HCT116 (cell line): Measurements from ENCODE around the gene TNRC6C. TPM values are rescaled to one million over a fixed set of nuclear protein-coding genes. Genes with fewer than 3 reads are reported as not detected.

Experiments
- ATAC-seq: fragments of 200-7000 bp; cut with Tn5 transposase; 2 replicates; pipeline ENCODE4 v1.9.1; 2020; ENCODE audit warnings: mild to moderate bottlenecking, moderate library complexity
- BruUV-seq: library from RNA; stranded (reverse); fragments of 400-500 nt; replicated peaks from 2 replicates; lab custom pipeline; 2021; lab: Mats Ljungman, UMichigan
- CTCF ChIA-PET: fragments of 300-600 bp; sonication (Branson Sonifier 250); formaldehyde crosslinking; loops from one replicate; lab custom pipeline; 2021; ENCODE audit warnings: antibody characterized with exemption; lab: Charles Lee
- POLR2A ChIA-PET: fragments of 300-600, 350-600 bp; sonication (Branson Sonifier 250); formaldehyde crosslinking; loops from one replicate; lab custom pipeline; 2021; ENCODE audit warnings: antibody characterized with exemption; lab: Charles Lee
- RAD21 ChIA-PET, 2 experiments: fragments of 300-600 bp; sonication (Branson Sonifier 250); formaldehyde crosslinking; loops; one replicate each; lab custom pipeline; 2023; ENCODE audit warnings: low total read pairs in 2 of 2; ENCODE audit not compliant: uncharacterized antibody in 2 of 2, unreplicated experiment in 2 of 2, low non-redundant PET in 1 of 2; lab: Charles Lee
- DNase-seq: peaks from one replicate; pipeline ENCODE4 v3.0.0-alpha.2; 2010; ENCODE audit warnings: low read depth, low spot score
- H2AFZ ChIP-seq: fragments of 200-600 bp; shearing (Covaris generic), sonication (generic); 2 replicates; pipeline ENCODE4 v1.6.1; 2017; ENCODE audit warnings: low read depth, mixed run types, mixed read lengths, antibody characterized with exemption, low read length; ENCODE audit not compliant: poor library complexity, severe bottlenecking
- H3K27ac ChIP-seq: 2 replicates; pipeline ENCODE4 v1.5.1; 2012; ENCODE audit warnings: low read depth, low read length
- H3K27me3 ChIP-seq: fragments of 200-600 bp; sonication (generic); 2 replicates; pipeline ENCODE4 v1.6.1; 2016; ENCODE audit warnings: mixed run types, low read length, mixed read lengths; ENCODE audit not compliant: insufficient read depth
- H3K36me3 ChIP-seq, 2 experiments: fragments of 200-500 bp in 1 of 2; fragments of 200-600 bp in 1 of 2; sonication (Bioruptor generic) in 1 of 2; sonication (generic) in 1 of 2; 2 replicates each; pipeline versions ENCODE4 v1.5.1 to v1.6.1; 2014 to 2016; ENCODE audit warnings: low read length in 2 of 2, inconsistent platforms in 1 of 2, mixed read lengths in 1 of 2, mixed run types in 1 of 2; ENCODE audit not compliant: insufficient read depth in 2 of 2, control insufficient read depth in 1 of 2
- H3K4me1 ChIP-seq, 2 experiments: fragments of 200-600 bp in 1 of 2; sonication (generic) in 1 of 2; 2 replicates each; pipeline versions ENCODE4 v1.5.1 to v1.6.1; 2012 to 2017; ENCODE audit warnings: low read length in 2 of 2, inconsistent platforms in 1 of 2, mild to moderate bottlenecking in 1 of 2, mixed read lengths in 1 of 2, mixed run types in 1 of 2, moderate library complexity in 1 of 2; ENCODE audit not compliant: insufficient read depth in 2 of 2, control insufficient read depth in 1 of 2
- H3K4me2 ChIP-seq: fragments of 200-600 bp; sonication (generic); 2 replicates; pipeline ENCODE4 v1.6.1; 2017; ENCODE audit warnings: mixed run types, low read length, mixed read lengths
- H3K4me3 ChIP-seq, 2 experiments: fragments of 200-600 bp in 1 of 2; sonication (generic) in 1 of 2; replicated peaks in 1 of 2; 2 replicates each; pipeline ENCODE4 v1.5.1; 2011 to 2016; ENCODE audit warnings: low read length in 2 of 2, control low read depth in 1 of 2, low read depth in 1 of 2, mild to moderate bottlenecking in 1 of 2, mixed read lengths in 1 of 2, mixed run types in 1 of 2
- H3K79me2 ChIP-seq: fragments of 200-600 bp; sonication (generic); 2 replicates; pipeline ENCODE4 v1.6.1; 2017; ENCODE audit warnings: mild to moderate bottlenecking, mixed run types, low read length, moderate library complexity, mixed read lengths; ENCODE audit not compliant: insufficient read depth
- H3K9ac ChIP-seq: fragments of 200-600 bp; sonication (generic); 2 replicates; pipeline ENCODE4 v1.6.1; 2016; ENCODE audit warnings: low read length, mixed read lengths
- H3K9me2 ChIP-seq: fragments of 200-600 bp; sonication (generic), shearing (Covaris generic); 2 replicates; pipeline ENCODE4 v1.6.1; 2017; ENCODE audit warnings: mixed run types, mild to moderate bottlenecking, moderate library complexity; ENCODE audit not compliant: insufficient read depth
- H3K9me3 ChIP-seq, 2 experiments: fragments of 200-500 bp in 1 of 2; fragments of 200-600 bp in 1 of 2; sonication (Bioruptor generic) in 1 of 2; sonication (generic) in 1 of 2; 2 replicates each; pipeline ENCODE4 v1.6.1; 2014 to 2017; ENCODE audit warnings: low read length in 2 of 2, mixed read lengths in 2 of 2, inconsistent platforms in 1 of 2, low read depth in 1 of 2, mild to moderate bottlenecking in 1 of 2, mixed run types in 1 of 2, moderate library complexity in 1 of 2; ENCODE audit not compliant: control insufficient read depth in 1 of 2, insufficient read depth in 1 of 2
- H4K20me1 ChIP-seq: fragments of 200-600 bp; sonication (generic), shearing (Covaris generic); 2 replicates; pipeline ENCODE4 v1.6.1; 2017; ENCODE audit warnings: mixed run types, mild to moderate bottlenecking, moderate library complexity; ENCODE audit not compliant: insufficient read depth
- ATF3 ChIP-seq: IDR thresholded peaks from 2 replicates; pipeline ENCODE4 v1.6.1; 2012
- CEBPB ChIP-seq: IDR thresholded peaks from 2 replicates; pipeline ENCODE4 v1.6.1; 2012; ENCODE audit warnings: low read depth
- CTCF ChIP-seq, 3 experiments: fragments of 200-600 bp in 1 of 3; sonication (generic) in 1 of 3; IDR thresholded peaks in 2 of 3; conservative IDR thresholded peaks in 1 of 3; 2 replicates each; pipeline ENCODE4 v1.5.1; 2012 to 2017; ENCODE audit warnings: low read depth in 2 of 3, low read length in 2 of 3, antibody characterized with exemption in 1 of 3, borderline replicate concordance in 1 of 3, control low read depth in 1 of 3, mild to moderate bottlenecking in 1 of 3, mixed read lengths in 1 of 3, mixed run types in 1 of 3, moderate library complexity in 1 of 3; ENCODE audit not compliant: insufficient read depth in 1 of 3
- EGR1 ChIP-seq: IDR thresholded peaks from 2 replicates; pipeline ENCODE4 v1.6.1; 2012; ENCODE audit warnings: low read depth
- ELF1 ChIP-seq: IDR thresholded peaks from 2 replicates; pipeline ENCODE4 v1.6.1; 2012; ENCODE audit warnings: low read depth, borderline replicate concordance
- EZH2phosphoT487 ChIP-seq: fragments of 200-600 bp; IDR thresholded peaks from 2 replicates; pipeline ENCODE4 v1.6.1; 2018; ENCODE audit warnings: antibody characterized with exemption, borderline replicate concordance
- POLR2A ChIP-seq: IDR thresholded peaks from 2 replicates; pipeline ENCODE4 v1.7.0; 2011; ENCODE audit warnings: borderline replicate concordance; ENCODE audit not compliant: insufficient read depth, insufficient read length; ENCODE audit errors: extremely low read depth
- POLR2AphosphoS5 ChIP-seq: IDR thresholded peaks from 2 replicates; pipeline ENCODE4 v1.6.1; 2011; ENCODE audit warnings: mild to moderate bottlenecking, low read depth, low read length, moderate library complexity
- TCF7L2 ChIP-seq: IDR thresholded peaks from 2 replicates; pipeline ENCODE4 v1.7.0; 2011; ENCODE audit warnings: borderline replicate concordance, inconsistent platforms; ENCODE audit not compliant: insufficient read depth, insufficient read length; ENCODE audit errors: extremely low read depth
- YY1 ChIP-seq: IDR thresholded peaks from 2 replicates; pipeline ENCODE4 v1.6.1; 2011; ENCODE audit warnings: low read length, low read depth, moderate library complexity, mild to moderate bottlenecking; ENCODE audit not compliant: insufficient replicate concordance; ENCODE audit errors: extremely low read depth
- ZFX ChIP-seq: fragments of 450-650 bp; IDR thresholded peaks from 2 replicates; pipeline ENCODE4 v1.6.1; 2017
- ZNF274 ChIP-seq: fragments of 200-500 bp; sonication (Bioruptor generic); IDR thresholded peaks from 2 replicates; pipeline ENCODE4 v1.6.1; 2014; ENCODE audit warnings: mild to moderate bottlenecking, low read depth, low read length, inconsistent platforms
- intact Hi-C: fragments of 100-400 bp; cut with micrococcal nuclease; formaldehyde crosslinking; loops from 2 replicates; pipeline ENCODE4 v1.10.0; 2022
- total RNA-seq: library from RNA; stranded (reverse); gene quantifications from one replicate; pipeline ENCODE4 v1.2.1, GENCODE V29; 2021; ENCODE audit not compliant: unreplicated experiment
- TF ChIP-seq, protein P1 (sequence below): IDR thresholded peaks from 2 replicates; pipeline ENCODE4 v1.6.1; 2011; ENCODE audit warnings: mild to moderate bottlenecking, low read length, moderate library complexity; ENCODE audit not compliant: insufficient replicate concordance; ENCODE audit errors: extremely low read depth
- TF ChIP-seq, protein P2 (sequence below): IDR thresholded peaks from 2 replicates; pipeline ENCODE4 v1.6.1; 2012; ENCODE audit warnings: low read depth

The TNRC6C gene
- total RNA-seq, 1 experiment from 2014 or later, result 23.4 TPM

DNA sequence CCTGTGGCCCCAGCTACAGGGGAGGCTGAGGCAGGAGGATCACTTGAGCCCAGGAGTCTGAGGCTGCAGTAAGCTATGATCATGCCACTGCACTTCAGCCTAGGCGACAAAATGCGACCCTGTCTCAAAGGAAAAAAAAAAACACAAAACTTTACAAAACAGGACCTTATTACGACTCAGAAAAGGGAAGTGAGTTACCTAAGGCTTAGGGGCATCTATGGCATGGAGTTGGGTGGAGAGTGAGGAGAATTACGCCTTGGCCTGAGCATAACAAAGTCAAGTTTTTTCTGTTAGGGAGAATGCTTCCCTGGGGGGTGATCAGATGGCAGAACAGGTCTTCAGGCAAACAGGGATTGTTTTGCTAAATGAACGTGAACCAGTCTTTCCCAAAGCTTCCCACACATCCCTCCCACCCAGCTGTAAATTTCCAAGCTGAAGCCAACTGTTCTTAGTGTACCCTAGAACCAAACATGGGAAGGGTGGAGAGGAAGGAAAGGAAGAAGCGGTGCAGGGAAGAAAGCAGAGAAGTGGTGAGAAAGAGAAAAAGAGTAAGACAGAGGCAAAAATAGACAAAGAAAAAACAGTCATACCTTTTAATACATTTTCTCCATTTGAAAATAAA, 24.6 kb upstream of the TNRC6C start:
- H4K20me1 ChIP-seq, result no peaks in the 10 kb centered on the region
- peaks cover 7% of the 10 kb centered on the region; the same call in 1 of the 2 replicates for H3K27me3 ChIP-seq
- no peak overlapping the region for H3K27ac ChIP-seq
- no peak overlapping the region for H2AFZ ChIP-seq
- ChIA-PET RAD21 (no interaction called here), CTCF (no interaction called here), POLR2A (interaction anchor here (2.7 kb wide), 1 partner anchor 24 kb away, joined by 16 read pairs; the partner anchor contains the start of gene TNRC6C)
- no peak overlapping the region for H3K4me3 ChIP-seq
- H3K9me3 ChIP-seq, result no peaks in the 10 kb centered on the region
- TF ChIP-seq ZNF274 (no peak), POLR2AphosphoS5 (no peak), TCF7L2 (no peak), EGR1 (no peak), EZH2phosphoT487 (no peak), YY1 (no peak), CEBPB (no peak), ZFX (no peak), CTCF (IDR thresholded peaks at IDR 0.05 in 2 of 3, conservative IDR thresholded peaks at IDR 0.05 in 1 of 3; ENCODE audit: borderline replicate concordance in 1 of 3, insufficient read depth in 1 of 3, low read depth in 2 of 3, low read length in 2 of 3) (no peak), ATF3 (no peak), ELF1 (no peak), POLR2A (no peak)
- TF ChIP-seq, protein P1, sequence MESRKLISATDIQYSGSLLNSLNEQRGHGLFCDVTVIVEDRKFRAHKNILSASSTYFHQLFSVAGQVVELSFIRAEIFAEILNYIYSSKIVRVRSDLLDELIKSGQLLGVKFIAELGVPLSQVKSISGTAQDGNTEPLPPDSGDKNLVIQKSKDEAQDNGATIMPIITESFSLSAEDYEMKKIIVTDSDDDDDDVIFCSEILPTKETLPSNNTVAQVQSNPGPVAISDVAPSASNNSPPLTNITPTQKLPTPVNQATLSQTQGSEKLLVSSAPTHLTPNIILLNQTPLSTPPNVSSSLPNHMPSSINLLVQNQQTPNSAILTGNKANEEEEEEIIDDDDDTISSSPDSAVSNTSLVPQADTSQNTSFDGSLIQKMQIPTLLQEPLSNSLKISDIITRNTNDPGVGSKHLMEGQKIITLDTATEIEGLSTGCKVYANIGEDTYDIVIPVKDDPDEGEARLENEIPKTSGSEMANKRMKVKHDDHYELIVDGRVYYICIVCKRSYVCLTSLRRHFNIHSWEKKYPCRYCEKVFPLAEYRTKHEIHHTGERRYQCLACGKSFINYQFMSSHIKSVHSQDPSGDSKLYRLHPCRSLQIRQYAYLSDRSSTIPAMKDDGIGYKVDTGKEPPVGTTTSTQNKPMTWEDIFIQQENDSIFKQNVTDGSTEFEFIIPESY, result no peak
- TF ChIP-seq, protein P2, sequence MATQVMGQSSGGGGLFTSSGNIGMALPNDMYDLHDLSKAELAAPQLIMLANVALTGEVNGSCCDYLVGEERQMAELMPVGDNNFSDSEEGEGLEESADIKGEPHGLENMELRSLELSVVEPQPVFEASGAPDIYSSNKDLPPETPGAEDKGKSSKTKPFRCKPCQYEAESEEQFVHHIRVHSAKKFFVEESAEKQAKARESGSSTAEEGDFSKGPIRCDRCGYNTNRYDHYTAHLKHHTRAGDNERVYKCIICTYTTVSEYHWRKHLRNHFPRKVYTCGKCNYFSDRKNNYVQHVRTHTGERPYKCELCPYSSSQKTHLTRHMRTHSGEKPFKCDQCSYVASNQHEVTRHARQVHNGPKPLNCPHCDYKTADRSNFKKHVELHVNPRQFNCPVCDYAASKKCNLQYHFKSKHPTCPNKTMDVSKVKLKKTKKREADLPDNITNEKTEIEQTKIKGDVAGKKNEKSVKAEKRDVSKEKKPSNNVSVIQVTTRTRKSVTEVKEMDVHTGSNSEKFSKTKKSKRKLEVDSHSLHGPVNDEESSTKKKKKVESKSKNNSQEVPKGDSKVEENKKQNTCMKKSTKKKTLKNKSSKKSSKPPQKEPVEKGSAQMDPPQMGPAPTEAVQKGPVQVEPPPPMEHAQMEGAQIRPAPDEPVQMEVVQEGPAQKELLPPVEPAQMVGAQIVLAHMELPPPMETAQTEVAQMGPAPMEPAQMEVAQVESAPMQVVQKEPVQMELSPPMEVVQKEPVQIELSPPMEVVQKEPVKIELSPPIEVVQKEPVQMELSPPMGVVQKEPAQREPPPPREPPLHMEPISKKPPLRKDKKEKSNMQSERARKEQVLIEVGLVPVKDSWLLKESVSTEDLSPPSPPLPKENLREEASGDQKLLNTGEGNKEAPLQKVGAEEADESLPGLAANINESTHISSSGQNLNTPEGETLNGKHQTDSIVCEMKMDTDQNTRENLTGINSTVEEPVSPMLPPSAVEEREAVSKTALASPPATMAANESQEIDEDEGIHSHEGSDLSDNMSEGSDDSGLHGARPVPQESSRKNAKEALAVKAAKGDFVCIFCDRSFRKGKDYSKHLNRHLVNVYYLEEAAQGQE, result no peak
- H3K79me2 ChIP-seq, result no peaks in the 10 kb centered on the region
- H3K36me3 ChIP-seq, result no peaks in the 10 kb centered on the region
- ATAC-seq (no peak), DNase-seq (no peak)
- H3K9me2 ChIP-seq, result no peaks in the 10 kb centered on the region
- no TSS peak for BruUV-seq
- intact Hi-C loops, result no loop called here
- no peak overlapping the region for H3K4me2 ChIP-seq
- no peak overlapping the region for H3K9ac ChIP-seq
- H3K4me1 ChIP-seq, result no peaks in the 10 kb centered on the region
